Endothelial cell (in vitro differentiated cells): Measurements from ENCODE around the gene SLC9A3. TPM values are rescaled to one million over a fixed set of nuclear protein-coding genes. Genes with fewer than 3 reads are reported as not detected.
"Not testable (repeated sequence)": the region's sequence is repeated elsewhere in the genome, so short reads cannot be mapped to it uniquely, and the experiment has no call there.

Experiments used
- DNase-seq: peaks from one replicate; pipeline ENCODE4 v3.0.0; 2021; ENCODE audit warnings: low spot score
- H3K27ac Mint-ChIP-seq: one replicate; pipeline ENCODE4 v1.8.0; 2021; ENCODE audit warnings: mixed read lengths, inconsistent platforms; ENCODE audit not compliant: unreplicated experiment
- H3K27me3 Mint-ChIP-seq: one replicate; pipeline ENCODE4 v1.8.0; 2021; ENCODE audit warnings: mild to moderate bottlenecking, moderate library complexity, mixed read lengths, inconsistent platforms; ENCODE audit not compliant: unreplicated experiment
- H3K36me3 Mint-ChIP-seq: one replicate; pipeline ENCODE4 v1.8.0; 2021; ENCODE audit warnings: mild to moderate bottlenecking, low read depth, mixed read lengths, inconsistent platforms; ENCODE audit not compliant: unreplicated experiment
- H3K4me1 Mint-ChIP-seq: one replicate; pipeline ENCODE4 v1.8.0; 2021; ENCODE audit warnings: mild to moderate bottlenecking, mixed read lengths, inconsistent platforms; ENCODE audit not compliant: unreplicated experiment
- H3K4me3 Mint-ChIP-seq: one replicate; pipeline ENCODE4 v1.8.0; 2021; ENCODE audit warnings: mild to moderate bottlenecking, mixed read lengths, inconsistent platforms; ENCODE audit not compliant: unreplicated experiment
- H3K9me3 Mint-ChIP-seq: one replicate; pipeline ENCODE4 v1.8.0; 2021; ENCODE audit warnings: mixed read lengths, inconsistent platforms; ENCODE audit not compliant: unreplicated experiment
- total RNA-seq: library from RNA; stranded (reverse); fragmentation: NEBNext Ultra II Directional; extraction: Animal tissue kit (Norgen Biotek cat#: 25700); gene quantifications from one replicate; pipeline ENCODE4 v1.2.1, GENCODE V29; 2021; ENCODE audit not compliant: unreplicated experiment
- TF ChIP-seq, protein P1 (sequence below): fragments of 200-600 bp; sonication (generic); IDR thresholded peaks from one replicate; pipeline ENCODE4 v1.5.0; 2021; ENCODE audit warnings: antibody characterized with exemption; ENCODE audit not compliant: unreplicated experiment

SLC9A3 gene
- total RNA-seq, 1 donor from 2014 or later, result 1.1 TPM

DNA sequence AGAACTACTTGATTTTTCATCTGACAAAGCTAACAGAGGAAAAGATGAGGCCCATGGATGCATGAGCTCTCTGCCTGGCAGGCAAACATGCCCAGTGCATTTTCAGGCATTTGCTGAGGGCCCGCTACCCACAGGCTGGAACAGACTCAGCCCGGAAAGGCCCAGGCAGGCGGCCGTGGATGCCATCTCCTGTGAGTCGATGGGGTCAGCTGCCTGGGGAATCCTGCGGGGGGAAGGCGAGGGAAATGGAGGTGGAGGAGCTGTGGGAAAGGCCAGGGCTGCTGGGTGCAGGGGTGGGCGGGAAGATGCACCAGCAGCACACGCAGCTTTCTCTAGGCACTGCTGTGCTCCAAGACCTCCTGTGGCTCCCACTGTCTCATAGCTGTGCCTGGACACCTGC is 13.7 kb downstream of the SLC9A3 start:
- Mint-ChIP-seq H3K36me3 (no peaks in the 10 kb centered on the region), H3K4me3 (no peak overlapping the region), H3K27ac (no peak overlapping the region), H3K27me3 (peaks cover 15% of the 10 kb centered on the region), H3K9me3 (no peaks in the 10 kb centered on the region), H3K4me1 (peaks cover 6% of the 10 kb centered on the region)
- no peak for DNase-seq
- TF ChIP-seq, protein P1, sequence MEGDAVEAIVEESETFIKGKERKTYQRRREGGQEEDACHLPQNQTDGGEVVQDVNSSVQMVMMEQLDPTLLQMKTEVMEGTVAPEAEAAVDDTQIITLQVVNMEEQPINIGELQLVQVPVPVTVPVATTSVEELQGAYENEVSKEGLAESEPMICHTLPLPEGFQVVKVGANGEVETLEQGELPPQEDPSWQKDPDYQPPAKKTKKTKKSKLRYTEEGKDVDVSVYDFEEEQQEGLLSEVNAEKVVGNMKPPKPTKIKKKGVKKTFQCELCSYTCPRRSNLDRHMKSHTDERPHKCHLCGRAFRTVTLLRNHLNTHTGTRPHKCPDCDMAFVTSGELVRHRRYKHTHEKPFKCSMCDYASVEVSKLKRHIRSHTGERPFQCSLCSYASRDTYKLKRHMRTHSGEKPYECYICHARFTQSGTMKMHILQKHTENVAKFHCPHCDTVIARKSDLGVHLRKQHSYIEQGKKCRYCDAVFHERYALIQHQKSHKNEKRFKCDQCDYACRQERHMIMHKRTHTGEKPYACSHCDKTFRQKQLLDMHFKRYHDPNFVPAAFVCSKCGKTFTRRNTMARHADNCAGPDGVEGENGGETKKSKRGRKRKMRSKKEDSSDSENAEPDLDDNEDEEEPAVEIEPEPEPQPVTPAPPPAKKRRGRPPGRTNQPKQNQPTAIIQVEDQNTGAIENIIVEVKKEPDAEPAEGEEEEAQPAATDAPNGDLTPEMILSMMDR, result no peak

DNA sequence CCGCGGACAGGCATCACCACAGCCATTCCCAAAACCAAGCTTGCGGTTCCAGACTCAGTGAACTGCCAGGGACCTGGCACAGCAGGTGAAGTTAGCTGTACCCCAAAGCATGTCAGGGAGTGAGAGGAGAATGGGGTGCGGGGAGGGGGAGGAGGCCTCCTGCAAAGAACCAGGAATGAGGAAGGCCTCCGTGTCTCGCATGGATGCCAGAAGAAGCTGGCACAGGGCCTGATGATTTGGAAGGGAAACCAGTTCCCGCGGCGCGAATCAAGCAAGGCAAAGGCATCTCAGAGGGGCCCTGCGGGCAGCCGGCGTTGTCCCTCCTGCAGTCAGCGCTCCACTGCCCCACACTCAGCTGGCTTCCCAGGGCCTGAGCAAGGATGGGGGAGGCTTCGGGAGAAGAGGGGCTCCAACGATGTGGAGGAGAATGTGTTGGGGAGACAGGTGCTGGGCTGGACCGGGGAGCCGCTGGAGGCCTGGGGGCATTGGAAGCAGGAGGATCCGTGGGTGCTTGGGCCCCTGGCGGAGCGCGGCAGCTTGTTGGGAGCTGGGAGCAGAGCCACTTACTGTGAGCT is 14.6 kb downstream of the SLC9A3 start:
- H3K4me1 Mint-ChIP-seq, result peaks cover 6% of the 10 kb centered on the region
- DNase-seq, result no peak
- H3K36me3 Mint-ChIP-seq, result no peaks in the 10 kb centered on the region
- no peaks in the 10 kb centered on the region for H3K9me3 Mint-ChIP-seq
- peaks cover 15% of the 10 kb centered on the region for H3K27me3 Mint-ChIP-seq
- H3K27ac Mint-ChIP-seq, result no peak overlapping the region
- no peak overlapping the region for H3K4me3 Mint-ChIP-seq
- TF ChIP-seq, protein P1, result no peak

DNA sequence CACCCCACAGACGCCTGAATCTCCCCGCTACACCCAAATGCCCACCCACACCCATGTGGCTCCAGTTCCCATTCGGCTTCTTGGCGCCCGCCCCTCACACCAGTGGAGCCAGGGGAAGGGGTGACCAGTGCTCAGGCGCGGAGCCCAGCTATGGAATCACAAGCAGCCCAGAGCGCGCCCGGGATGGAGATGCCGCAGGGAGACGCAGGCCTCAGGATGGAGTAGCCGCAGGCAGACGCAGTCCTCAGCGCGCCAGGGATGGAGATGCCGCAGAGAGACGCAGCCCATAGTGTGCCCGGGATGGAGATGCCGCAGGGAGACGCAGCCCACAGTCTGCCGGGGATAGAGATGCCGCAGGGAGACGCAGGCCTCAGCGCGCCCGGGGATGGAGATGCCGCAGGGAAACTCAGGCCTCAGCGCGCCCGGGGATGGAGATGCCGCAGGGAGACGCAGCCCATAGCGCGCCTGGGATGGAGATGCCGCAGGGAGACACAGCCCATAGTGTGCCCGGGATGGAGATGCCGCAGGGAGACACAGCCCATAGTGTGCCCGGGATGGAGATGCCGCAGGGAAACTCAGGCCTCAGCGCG is 16.2 kb downstream of the SLC9A3 start:
- H3K27me3 Mint-ChIP-seq, result peaks cover 17% of the 10 kb centered on the region

GRCh38 chr5:505951-506525 is 18.2 kb downstream of the SLC9A3 start:
- H3K27me3 Mint-ChIP-seq, result peaks cover 11% of the 10 kb centered on the region
- TF ChIP-seq, protein P1, result no peak
- no peak overlapping the region for H3K27ac Mint-ChIP-seq
- no peak for DNase-seq
- no peak overlapping the region for H3K4me3 Mint-ChIP-seq
- H3K4me1 Mint-ChIP-seq, result peaks cover 3% of the 10 kb centered on the region
- H3K36me3 Mint-ChIP-seq, result no peaks in the 10 kb centered on the region
- no peaks in the 10 kb centered on the region for H3K9me3 Mint-ChIP-seq

More for the DNA sequence above, 16.2 kb downstream of the SLC9A3 start:
- DNase-seq, H3K4me1 Mint-ChIP-seq, H3K4me3 Mint-ChIP-seq, H3K36me3 Mint-ChIP-seq, H3K27ac Mint-ChIP-seq, H3K9me3 Mint-ChIP-seq: not testable (repeated sequence)

GRCh38 chr5:504326-505154 is 19.7 kb downstream of the SLC9A3 start:
- Mint-ChIP-seq H3K36me3 (no peaks in the 10 kb centered on the region), H3K27me3 (peaks cover 14% of the 10 kb centered on the region), H3K4me1 (peaks cover 3% of the 10 kb centered on the region), H3K9me3 (no peaks in the 10 kb centered on the region), H3K4me3 (no peak overlapping the region), H3K27ac (no peak overlapping the region)
- DNase-seq, result no peak
- TF ChIP-seq, protein P1, result no peak
